SU-DHL-6 (cell line): ENCODE measurements around the gene CARD9.

Experiments
- H2AFZ ChIP-seq: fragments of 200-600 bp; sonication (generic); 2 replicates; pipeline ENCODE4 v1.6.1; 2014; ENCODE audit warnings: low read depth, mild to moderate bottlenecking, moderate library complexity, mixed read lengths, antibody characterized with exemption, low read length; ENCODE audit not compliant: severe bottlenecking
- H3F3A ChIP-seq: fragments of 200-600 bp; shearing (Covaris generic); 2 replicates; pipeline ENCODE4 v1.6.0; 2016; ENCODE audit warnings: antibody characterized with exemption, mild to moderate bottlenecking; ENCODE audit not compliant: insufficient read depth
- H3K27ac ChIP-seq: fragments of 200-600 bp; sonication (generic); 2 replicates; pipeline ENCODE4 v1.5.1; 2016; ENCODE audit warnings: low read depth, mild to moderate bottlenecking, low read length, moderate library complexity, mixed read lengths
- H3K27me3 ChIP-seq: fragments of 200-600 bp; sonication (generic), shearing (Covaris generic); 2 replicates; pipeline ENCODE4 v1.6.0; 2014; ENCODE audit warnings: mild to moderate bottlenecking, low read length
- H3K36me3 ChIP-seq: fragments of 200-600 bp; sonication (generic); 2 replicates; pipeline ENCODE4 v1.6.1; 2014; ENCODE audit warnings: mild to moderate bottlenecking, low read length, mixed read lengths
- H3K4me2 ChIP-seq: fragments of 300-600, 200-600 bp; shearing (Covaris generic), sonication (generic); 2 replicates; pipeline ENCODE4 v1.6.0; 2014; ENCODE audit warnings: low read length, low read depth, mild to moderate bottlenecking; ENCODE audit not compliant: poor library complexity, severe bottlenecking
- H3K4me3 ChIP-seq: fragments of 200-600 bp; sonication (generic); 2 replicates; pipeline ENCODE4 v1.5.1; 2014; ENCODE audit warnings: antibody characterized with exemption, low read length, mild to moderate bottlenecking, mixed read lengths; ENCODE audit not compliant: insufficient read depth, poor library complexity, severe bottlenecking
- H3K79me2 ChIP-seq: fragments of 200-600 bp; sonication (generic); 2 replicates; pipeline ENCODE4 v1.6.1; 2014; ENCODE audit warnings: mild to moderate bottlenecking, low read length, moderate library complexity; ENCODE audit not compliant: insufficient read depth
- H3K9ac ChIP-seq: fragments of 200-600 bp; sonication (generic); 2 replicates; pipeline ENCODE4 v1.7.0; 2014; ENCODE audit warnings: mild to moderate bottlenecking, low read length
- H3K9me2 ChIP-seq: fragments of 200-600 bp; sonication (generic); replicated peaks from 2 replicates; pipeline ENCODE4 v1.6.1; 2014; ENCODE audit warnings: low read length; ENCODE audit not compliant: insufficient read depth
- H3K9me3 ChIP-seq: fragments of 200-600 bp; sonication (generic); 2 replicates; pipeline ENCODE4 v1.6.1; 2014; ENCODE audit warnings: low read length, mixed read lengths; ENCODE audit not compliant: insufficient read depth
- H4K20me1 ChIP-seq: fragments of 200-600 bp; sonication (generic); 2 replicates; pipeline ENCODE4 v1.6.1; 2014; ENCODE audit warnings: low read depth, mild to moderate bottlenecking, antibody characterized with exemption, low read length, moderate library complexity, mixed read lengths
- CTCF ChIP-seq: fragments of 200-600 bp; sonication (generic); IDR thresholded peaks from one replicate; pipeline ENCODE4 v1.5.1; 2017; ENCODE audit warnings: antibody characterized with exemption, mild to moderate bottlenecking, low read length, moderate library complexity; ENCODE audit not compliant: insufficient read depth, poor library complexity, severe bottlenecking
- EZH2phosphoT487 ChIP-seq: fragments of 200-600 bp; sonication (generic), shearing (Covaris generic); conservative IDR thresholded peaks from 2 replicates; pipeline ENCODE4 v1.6.1; 2018; ENCODE audit warnings: mild to moderate bottlenecking, antibody characterized with exemption, low read length, moderate library complexity, mixed read lengths

Gene CARD9

GRCh38 chr9:136378170-136379002 is 4.9 kb upstream of the CARD9 start:
- Histone ChIP-seq H2AFZ (no peak overlapping the region), H3K79me2 (no peaks in the 10 kb centered on the region), H3K27ac (no peak overlapping the region), H3K4me3 (no peak overlapping the region), H3K9me3 (no peaks in the 10 kb centered on the region), H3K36me3 (no peaks in the 10 kb centered on the region), H3K4me2 (no peak overlapping the region), H3F3A (no peaks in the 10 kb centered on the region), H3K27me3 (no peaks in the 10 kb centered on the region), H4K20me1 (no peaks in the 10 kb centered on the region), H3K9me2 (no peaks in the 10 kb centered on the region), H3K9ac (no peak overlapping the region)
- no peak for TF ChIP-seq CTCF

- no peaks in the 10 kb centered on the region for H3K79me2 ChIP-seq
- H3K9me2 ChIP-seq = no peaks in the 10 kb centered on the region
- TF ChIP-seq EZH2phosphoT487 (no peak), CTCF (no peak)
- no peak overlapping the region for H3K4me2 ChIP-seq
- no peak overlapping the region for H3K4me3 ChIP-seq
- no peaks in the 10 kb centered on the region for H3F3A ChIP-seq
- no peak overlapping the region for H3K9ac ChIP-seq
- H3K27me3 ChIP-seq = no peaks in the 10 kb centered on the region
- no peaks in the 10 kb centered on the region for H4K20me1 ChIP-seq
- no peak overlapping the region for H3K27ac ChIP-seq
- H3K9me3 ChIP-seq = no peaks in the 10 kb centered on the region
- no peaks in the 10 kb centered on the region for H3K36me3 ChIP-seq
- H2AFZ ChIP-seq = no peak overlapping the region
These were observed 4.1 kb upstream of the CARD9 start for GRCh38 chr9:136377341-136378169.

GRCh38 chr9:136376457-136376856 is 3.0 kb upstream of the CARD9 start:
- no peaks in the 10 kb centered on the region for H3K9me2 ChIP-seq
- H3F3A ChIP-seq = no peaks in the 10 kb centered on the region
- H3K27ac ChIP-seq = no peak overlapping the region
- no peak overlapping the region for H2AFZ ChIP-seq
- no peak overlapping the region for H3K4me3 ChIP-seq
- no peaks in the 10 kb centered on the region for H4K20me1 ChIP-seq
- H3K9me3 ChIP-seq = no peaks in the 10 kb centered on the region
- H3K4me2 ChIP-seq = no peak overlapping the region
- no peaks in the 10 kb centered on the region for H3K27me3 ChIP-seq
- no peaks in the 10 kb centered on the region for H3K79me2 ChIP-seq
- no peak overlapping the region for H3K9ac ChIP-seq
- no peaks in the 10 kb centered on the region for H3K36me3 ChIP-seq
- TF ChIP-seq CTCF (no peak), EZH2phosphoT487 (no peak)
